ENCODE data around the gene TRIM71. TPM values are rescaled to one million over a fixed set of nuclear protein-coding genes. Genes with fewer than 3 reads are reported as not detected.

TRIM71 gene
- total and polyA plus RNA-seq, 2 of the 13 experiments (the other 11 are each of a cell fraction or from before 2014, with no cell fraction given): 21.7 to 76.9 TPM

DNA sequence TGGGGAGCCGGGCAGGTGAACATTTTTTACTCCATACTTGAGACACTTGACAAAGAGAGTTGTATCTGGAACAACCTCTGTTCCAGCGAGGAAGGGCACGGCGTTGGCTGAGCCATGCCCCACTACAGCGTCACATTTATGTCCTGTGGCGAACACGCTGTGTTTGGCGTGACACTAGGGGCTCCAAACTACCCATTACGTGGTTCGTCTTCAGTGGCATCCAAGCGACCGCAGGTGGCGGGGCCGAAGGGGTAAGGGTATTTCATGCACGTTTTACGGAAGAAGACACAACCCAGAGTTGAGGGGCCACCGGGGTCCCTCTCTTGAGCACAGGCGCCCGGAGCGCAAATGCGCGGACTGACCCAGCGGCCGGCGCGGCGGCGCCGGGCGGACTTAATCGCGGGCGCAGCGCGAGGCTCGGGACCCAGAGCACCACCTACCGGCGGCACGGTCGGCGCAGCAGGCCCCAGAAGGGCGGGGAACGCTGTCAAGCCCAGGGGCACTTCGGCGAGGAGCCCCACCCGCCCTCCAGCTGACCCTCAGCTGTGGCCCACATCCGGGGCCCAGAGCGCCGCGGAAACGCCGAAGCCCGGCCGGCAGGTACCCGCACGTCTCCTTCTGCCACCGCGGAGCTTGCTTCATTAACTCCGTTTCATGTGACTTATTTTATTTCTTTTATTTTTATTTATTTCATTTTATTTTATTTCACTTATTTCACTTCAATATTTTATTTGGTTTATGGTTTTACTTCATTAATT is 36.4 kb upstream of the TRIM71 start (continued):
- TF ChIP-seq ZNF317 (CRISPR knock-in tag; IDR thresholded peaks at IDR 0.05) (peak; percentile 20; the same call in 1 of the 2 replicates), ZBTB43 (CRISPR knock-in tag; conservative IDR thresholded peaks at IDR 0.05) (peak; percentile 27; the same call in 1 of the 2 replicates), ZNF3 (CRISPR knock-in tag; IDR thresholded peaks at IDR 0.05) (0 out of 2 replicates have a peak, but pooled peaks have one; percentile 41), SMC3 (IDR thresholded peaks at IDR 0.05; ENCODE audit: low read length) (peak; percentile 6; the same call in 1 of the 2 replicates), KDM4B (CRISPR knock-in tag; IDR thresholded peaks at IDR 0.05) (peak; percentile 81), PATZ1 (CRISPR knock-in tag; IDR thresholded peaks at IDR 0.05) (peak; percentile 97), SALL1 (CRISPR knock-in tag; IDR thresholded peaks at IDR 0.05) (peak; percentile 79), ZBTB1 (CRISPR knock-in tag; IDR thresholded peaks at IDR 0.05; ENCODE audit: borderline replicate concordance) (no peak), ZNF776 (CRISPR knock-in tag; IDR thresholded peaks at IDR 0.05) (peak; percentile 55; the same call in 1 of the 2 replicates), NONO (IDR thresholded peaks at IDR 0.05) (no peak), NONO (CRISPR knock-in tag; conservative IDR thresholded peaks at IDR 0.05) (peak; percentile 76), GABPB1 (CRISPR knock-in tag; IDR thresholded peaks at IDR 0.05) (peak; percentile 89), ZBTB38 (CRISPR knock-in tag; IDR thresholded peaks at IDR 0.05) (peak; percentile 75; the same call in 1 of the 2 replicates), TAF1 (CRISPR knock-in tag; IDR thresholded peaks at IDR 0.05) (peak; percentile 46; the same call in 1 of the 2 replicates), SIN3A (IDR thresholded peaks at IDR 0.05; ENCODE audit: borderline replicate concordance, low read depth, low read length) (peak; percentile 95), ZNF777 (CRISPR knock-in tag; IDR thresholded peaks at IDR 0.05) (peak; percentile 19; the same call in 1 of the 2 replicates), ZNF136 (CRISPR knock-in tag; IDR thresholded peaks at IDR 0.05; ENCODE audit: low read depth) (no peak), HMGXB4 (CRISPR knock-in tag; IDR thresholded peaks at IDR 0.05; ENCODE audit: borderline replicate concordance in 1 of 2, low read depth in 1 of 2) (peak; percentile 95 to 98), ZNF556 (CRISPR knock-in tag; IDR thresholded peaks at IDR 0.05; ENCODE audit: borderline replicate concordance) (peak; percentile 49; the same call in 1 of the 2 replicates), ZFP37 (CRISPR knock-in tag; IDR thresholded peaks at IDR 0.05; ENCODE audit: borderline replicate concordance) (no peak)
- TF ChIP-seq, protein P1, sequence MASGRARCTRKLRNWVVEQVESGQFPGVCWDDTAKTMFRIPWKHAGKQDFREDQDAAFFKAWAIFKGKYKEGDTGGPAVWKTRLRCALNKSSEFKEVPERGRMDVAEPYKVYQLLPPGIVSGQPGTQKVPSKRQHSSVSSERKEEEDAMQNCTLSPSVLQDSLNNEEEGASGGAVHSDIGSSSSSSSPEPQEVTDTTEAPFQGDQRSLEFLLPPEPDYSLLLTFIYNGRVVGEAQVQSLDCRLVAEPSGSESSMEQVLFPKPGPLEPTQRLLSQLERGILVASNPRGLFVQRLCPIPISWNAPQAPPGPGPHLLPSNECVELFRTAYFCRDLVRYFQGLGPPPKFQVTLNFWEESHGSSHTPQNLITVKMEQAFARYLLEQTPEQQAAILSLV (CRISPR knock-in tag; IDR thresholded peaks at IDR 0.05; ENCODE audit: borderline replicate concordance): no peak

All from HepG2 (cell line).